NCI-H524 treated with DMSO at 0.1 percent for 48 hours (cell line): ENCODE measurements around the gene IL5RA.

ENCODE experiments used
- DNase-seq: peaks from one replicate; lab custom pipeline; 2025; lab: John Stamatoyannopoulos, UW

The IL5RA gene

GRCh38 chr3:3107181-3107580, 3.0 kb downstream of the IL5RA start:
- no peak for DNase-seq

GRCh38 chr3:3105815-3106214, 4.4 kb downstream of the IL5RA start:
- no peak for DNase-seq

GRCh38 chr3:3105246-3105645, 4.9 kb downstream of the IL5RA start:
- DNase-seq: no peak

- no peak for DNase-seq
Observed at GRCh38 chr3:3102751-3103150, 7.4 kb downstream of the IL5RA start.

- no peak for DNase-seq
Observed at GRCh38 chr3:3101660-3102458, 8.3 kb downstream of the IL5RA start.

- DNase-seq: no peak
Observed at GRCh38 chr3:3097958-3098357, 12.2 kb downstream of the IL5RA start.

GRCh38 chr3:3089017-3089416, 21.2 kb downstream of the IL5RA start:
- DNase-seq: no peak

GRCh38 chr3:3087716-3088465, 22.3 kb downstream of the IL5RA start:
- DNase-seq: no peak

- DNase-seq: no peak
Observed at GRCh38 chr3:3087279-3087678, 22.9 kb downstream of the IL5RA start.

- no peak for DNase-seq
Observed at GRCh38 chr3:3086239-3086638, 23.9 kb downstream of the IL5RA start.

- no peak for DNase-seq
Observed at GRCh38 chr3:3085782-3086181, 24.4 kb downstream of the IL5RA start.

- DNase-seq: no peak
Observed at GRCh38 chr3:3084890-3085289, 25.3 kb downstream of the IL5RA start.

GRCh38 chr3:3082234-3082924, 27.8 kb downstream of the IL5RA start:
- no peak for DNase-seq

GRCh38 chr3:3081381-3082233, 28.6 kb downstream of the IL5RA start:
- no peak for DNase-seq

GRCh38 chr3:3080309-3080708, 29.9 kb downstream of the IL5RA start:
- no peak for DNase-seq

- DNase-seq: no peak
Observed at GRCh38 chr3:3074551-3075257, 35.5 kb downstream of the IL5RA start.

GRCh38 chr3:3071136-3071535, 39.0 kb downstream of the IL5RA start:
- peak; percentile 68 for DNase-seq

GRCh38 chr3:3069723-3070122, 40.5 kb downstream of the IL5RA start:
- DNase-seq: no peak

- no peak for DNase-seq
Observed at GRCh38 chr3:3068358-3068881, 41.8 kb downstream of the IL5RA start.

GRCh38 chr3:3066910-3067309, 43.3 kb downstream of the IL5RA start:
- DNase-seq: no peak

- DNase-seq: no peak
Observed at GRCh38 chr3:3066378-3066777, 43.8 kb downstream of the IL5RA start.
